ENCODE results near the gene AGPAT3.

AGPAT3 gene

GRCh38 chr21:43911015-43911934 lies 46.3 kb downstream of the AGPAT3 start:
- TF ChIP-seq CTCF (IDR thresholded peaks at IDR 0.05; ENCODE audit: low read depth, low read length): no peak
- DNase-seq (ENCODE audit: low read depth, low spot score): no peak
- no peak overlapping the region for H3K4me3 ChIP-seq (ENCODE audit: low read depth, low read length)
- in situ Hi-C loops (cut with HindIII; ENCODE audit: low sequenced_read_pairs): no loop called here

GRCh38 chr21:43911935-43912487 lies 47.0 kb downstream of the AGPAT3 start:
- TF ChIP-seq CTCF (IDR thresholded peaks at IDR 0.05; ENCODE audit: low read depth, low read length): no peak
- no peak overlapping the region for H3K4me3 ChIP-seq (ENCODE audit: low read depth, low read length)
- in situ Hi-C loops (cut with HindIII; ENCODE audit: low sequenced_read_pairs): no loop called here
- no peak for DNase-seq (ENCODE audit: low read depth, low spot score)

- DNase-seq (ENCODE audit: low read depth, low spot score): no peak
- no peak overlapping the region for H3K4me3 ChIP-seq (ENCODE audit: low read depth, low read length)
- in situ Hi-C loops (cut with HindIII; ENCODE audit: low sequenced_read_pairs): no loop called here
- TF ChIP-seq CTCF (IDR thresholded peaks at IDR 0.05; ENCODE audit: low read depth, low read length): no peak
Measured at GRCh38 chr21:43912500-43912899, 47.5 kb downstream of the AGPAT3 start.

- in situ Hi-C loops (cut with HindIII; ENCODE audit: low sequenced_read_pairs): no loop called here
- no peak for TF ChIP-seq CTCF (IDR thresholded peaks at IDR 0.05; ENCODE audit: low read depth, low read length)
- DNase-seq (ENCODE audit: low read depth, low spot score): no peak
- H3K4me3 ChIP-seq (ENCODE audit: low read depth, low read length): no peak overlapping the region
Measured at GRCh38 chr21:43912910-43913309, 47.9 kb downstream of the AGPAT3 start.

GRCh38 chr21:43913928-43914327 lies 48.9 kb downstream of the AGPAT3 start:
- no peak for TF ChIP-seq CTCF (IDR thresholded peaks at IDR 0.05; ENCODE audit: low read depth, low read length)
- no peak overlapping the region for H3K4me3 ChIP-seq (ENCODE audit: low read depth, low read length)
- in situ Hi-C loops (cut with HindIII; ENCODE audit: low sequenced_read_pairs): no loop called here
- peak; percentile 86 for DNase-seq (ENCODE audit: low read depth, low spot score)

- in situ Hi-C loops (cut with HindIII; ENCODE audit: low sequenced_read_pairs): no loop called here
- no peak overlapping the region for H3K4me3 ChIP-seq (ENCODE audit: low read depth, low read length)
- DNase-seq (ENCODE audit: low read depth, low spot score): no peak
- TF ChIP-seq CTCF (IDR thresholded peaks at IDR 0.05; ENCODE audit: low read depth, low read length): no peak
Measured at GRCh38 chr21:43916076-43916475, 51.1 kb downstream of the AGPAT3 start.
